ENCODE results near the gene KNL1. TPM values are rescaled to one million over a fixed set of nuclear protein-coding genes. Genes with fewer than 3 reads are reported as not detected.

Gene KNL1
- total RNA-seq, 1 experiment from 2014 or later = 38.4 TPM

Other genes starting within 250 kb of the KNL1 start
- gene PHGR1, start 243.2 kb upstream of the KNL1 start, total RNA-seq (2014; rRNA removed; shearing (Covaris generic)) = not detected in 2 replicates
- 1.0 and 3.1 TPM in 2 replicates for gene DISP2, start 236.0 kb upstream of the KNL1 start, total RNA-seq (2014; rRNA removed; shearing (Covaris generic))
- gene KNSTRN, start 211.5 kb upstream of the KNL1 start, total RNA-seq (2014; rRNA removed; shearing (Covaris generic)) = 123 and 146 TPM in 2 replicates
- 91.8 and 111 TPM in 2 replicates for gene IVD, start 188.5 kb upstream of the KNL1 start, total RNA-seq (2014; rRNA removed; shearing (Covaris generic))
- gene BAHD1, start 153.3 kb upstream of the KNL1 start, total RNA-seq (2014; rRNA removed; shearing (Covaris generic)) = 33.8 and 37.2 TPM in 2 replicates
- gene CHST14, start 123.3 kb upstream of the KNL1 start, total RNA-seq (2014; rRNA removed; shearing (Covaris generic)) = 5.8 and 6.5 TPM in 2 replicates
- 41.9 and 66.4 TPM in 2 replicates for gene CCDC32, start 29.2 kb upstream of the KNL1 start, total RNA-seq (2014; rRNA removed; shearing (Covaris generic))
- 21.7 and 33.5 TPM in 2 replicates for gene RPUSD2, start 24.9 kb upstream of the KNL1 start, total RNA-seq (2014; rRNA removed; shearing (Covaris generic))
- 7.1 and 12.0 TPM in 2 replicates for gene RAD51, start 100.9 kb downstream of the KNL1 start, total RNA-seq (2014; rRNA removed; shearing (Covaris generic))
- gene RMDN3, start 161.0 kb downstream of the KNL1 start, total RNA-seq (2014; rRNA removed; shearing (Covaris generic)) = 107 and 114 TPM in 2 replicates
- 829 and 1,388 TPM in 2 replicates for gene GCHFR, start 169.8 kb downstream of the KNL1 start, total RNA-seq (2014; rRNA removed; shearing (Covaris generic))
- 3.1 and 4.0 TPM in 2 replicates for gene C15orf62, start 175.7 kb downstream of the KNL1 start, total RNA-seq (2014; rRNA removed; shearing (Covaris generic))
- gene ZFYVE19, start 212.8 kb downstream of the KNL1 start, total RNA-seq (2014; rRNA removed; shearing (Covaris generic)) = 27.5 and 29.2 TPM in 2 replicates
- gene DNAJC17, start 213.2 kb downstream of the KNL1 start, total RNA-seq (2014; rRNA removed; shearing (Covaris generic)) = 49.7 and 100 TPM in 2 replicates
- gene PPP1R14D, start 234.5 kb downstream of the KNL1 start, total RNA-seq (2014; rRNA removed; shearing (Covaris generic)) = not detected in 2 replicates
- 0.62 TPM in 1 of 2 replicates, not detected in the other for gene SPINT1, start 249.8 kb downstream of the KNL1 start, total RNA-seq (2014; rRNA removed; shearing (Covaris generic))

All from G401 (cell line).